Lower leg skin (tissue), 4 donors: ENCODE results near the gene PRSS36. TPM values are rescaled to one million over a fixed set of nuclear protein-coding genes. Genes with fewer than 3 reads are reported as not detected.

Experiments
- DNase-seq, 2 donors: peaks; one replicate each; pipeline ENCODE4 v3.0.0-alpha.2; 2019; ENCODE audit warnings: low spot score in 2 of 2
- H3K4me3 ChIP-seq: fragments of 200-600 bp; sonication (generic); 2 replicates; pipeline ENCODE4 v1.5.1; 2017; ENCODE audit warnings: mild to moderate bottlenecking, low read depth; ENCODE audit not compliant: poor library complexity, severe bottlenecking
- CTCF ChIP-seq, 3 donors: fragments of 450-650 bp; IDR thresholded peaks; one replicate each; pipeline ENCODE4 v1.5.1; 2016; ENCODE audit warnings: antibody characterized with exemption in 3 of 3, mild to moderate bottlenecking in 3 of 3, moderate library complexity in 2 of 3
- POLR2A ChIP-seq, 2 donors: fragments of 450-650 bp; IDR thresholded peaks; one replicate each; pipeline ENCODE4 v1.6.1; 2016 to 2017; ENCODE audit warnings: antibody characterized with exemption in 2 of 2, mild to moderate bottlenecking in 1 of 2, moderate library complexity in 1 of 2
- WGBS, 2 donors: methylation state at CpG; one replicate each; pipeline ENCODE4 v1.1.5; 2018; 5-methylcytosine and 5-hydroxymethylcytosine counted together
- intact Hi-C: fragments of 100-400 bp; cut with DNase I; formaldehyde crosslinking; loops from one replicate; pipeline ENCODE4 v1.15.0; 2023; ENCODE audit warnings: low total_unique reads
- total RNA-seq, 4 donors: library from RNA; depleted of rRNA; stranded (reverse); fragments of >200 nt; gene quantifications; one replicate each; pipeline ENCODE4 v1.1.0, GENCODE V29; 2016

PRSS36 gene
- total RNA-seq, 4 donors from 2014 or later: 2.3 to 10.5 (median 3.3) TPM

GRCh38 chr16:31125844-31126243 lies 24.0 kb downstream of the PRSS36 start:
- TF ChIP-seq POLR2A (IDR thresholded peaks at IDR 0.05): no peak
- no peak for TF ChIP-seq CTCF (IDR thresholded peaks at IDR 0.05)
- 92 to 93% methylated on average over 3 of the region's 3 CpGs for WGBS, 2 donors
- intact Hi-C loops: no loop called here

GRCh38 chr16:31120129-31120528 lies 29.7 kb downstream of the PRSS36 start:
- DNase-seq: no peak
- TF ChIP-seq POLR2A (IDR thresholded peaks at IDR 0.05) (no peak), CTCF (IDR thresholded peaks at IDR 0.05) (no peak)
- WGBS, 2 donors: 94 to 96% methylated on average over 16 of the region's 16 CpGs

More at GRCh38 chr16:31125844-31126243, 24.0 kb downstream of the PRSS36 start:
- no peak overlapping the region for H3K4me3 ChIP-seq
- no peak for DNase-seq

GRCh38 chr16:31118223-31119155 lies 31.4 kb downstream of the PRSS36 start:
- TF ChIP-seq CTCF (IDR thresholded peaks at IDR 0.05) (no peak), POLR2A (IDR thresholded peaks at IDR 0.05) (no peak)
- 49 to 57% methylated on average over 9 of the region's 9 CpGs for WGBS, 2 donors
- intact Hi-C loops: no loop called here
- H3K4me3 ChIP-seq: peak overlapping the region; percentile 8
- no peak for DNase-seq

More at GRCh38 chr16:31120129-31120528, 29.7 kb downstream of the PRSS36 start:
- intact Hi-C loops: no loop called here
- H3K4me3 ChIP-seq: no peak overlapping the region

- TF ChIP-seq POLR2A (IDR thresholded peaks at IDR 0.05) (peak in 1 of 2 donors; percentile 47), CTCF (IDR thresholded peaks at IDR 0.05) (no peak)
- DNase-seq: peak; percentile 98 to 100
- 0 to 1% methylated on average over 50 to 61 of the region's 68 CpGs for WGBS, 2 donors
- H3K4me3 ChIP-seq: peak within 1 kb of the TSS; percentile 26
- intact Hi-C loops: no loop called here
Measured at GRCh38 chr16:31117384-31118222, 32.3 kb downstream of the PRSS36 start, which contains the start of gene KAT8. KAT8 (plus strand) TSS chr16:31117664; CDS start chr16:31117682, 18 bp downstream.

- WGBS, 2 donors: 44 to 45% methylated on average over 8 of the region's 8 CpGs
- TF ChIP-seq CTCF (IDR thresholded peaks at IDR 0.05): no peak
- TF ChIP-seq POLR2A (IDR thresholded peaks at IDR 0.05): no peak
- H3K4me3 ChIP-seq: no peak overlapping the region
- intact Hi-C loops: no loop called here
- DNase-seq: no peak
Measured at GRCh38 chr16:31114468-31114867, 35.4 kb downstream of the PRSS36 start.
